ENCODE measurements around the gene PCDHGB5. TPM values are rescaled to one million over a fixed set of nuclear protein-coding genes. Genes with fewer than 3 reads are reported as not detected.
"Not testable (repeated sequence)": the region's sequence is repeated elsewhere in the genome, so short reads cannot be mapped to it uniquely, and the experiment has no call there.

PCDHGB5 gene
- total and polyA plus RNA-seq, 2 experiments from 2014 or later: 1.2 TPM; not detected in 1

GRCh38 chr5:141392429-141393198, 5.1 kb upstream of the PCDHGB5 start, which contains the start of gene PCDHGA8:
PCDHGA8 (plus strand) TSS chr5:141392633; CDS start chr5:141392814, 181 bp downstream.
- Histone ChIP-seq H3K4me1 (ENCODE audit: low read depth) (no peaks in the 10 kb centered on the region), H3K27ac (no peak within 1 kb of the TSS), H3K36me3 (no peaks in the 10 kb centered on the region), H3K9me3 (ENCODE audit: low read depth) (peaks cover 7% of the 10 kb centered on the region), H3K27me3 (no peaks in the 10 kb centered on the region), H3K4me3 (no peak within 1 kb of the TSS)
- no peak for DNase-seq (ENCODE audit: low read depth in 1 of 2, low spot score in 1 of 2)
- no peak for TF ChIP-seq CTCF (IDR thresholded peaks at IDR 0.05; ENCODE audit: low read depth, low read length)

GRCh38 chr5:141393267-141393666, 4.5 kb upstream of the PCDHGB5 start:
- peaks cover 7% of the 10 kb centered on the region for H3K9me3 ChIP-seq (ENCODE audit: low read depth)
- no peak for TF ChIP-seq CTCF (IDR thresholded peaks at IDR 0.05; ENCODE audit: low read depth, low read length)
- no peak overlapping the region for H3K4me3 ChIP-seq
- DNase-seq (ENCODE audit: low read depth in 1 of 2, low spot score in 1 of 2): no peak
- no peaks in the 10 kb centered on the region for H3K27me3 ChIP-seq
- H3K27ac ChIP-seq: no peak overlapping the region
- no peaks in the 10 kb centered on the region for H3K36me3 ChIP-seq
- no peaks in the 10 kb centered on the region for H3K4me1 ChIP-seq (ENCODE audit: low read depth)

GRCh38 chr5:141394401-141395187, 3.2 kb upstream of the PCDHGB5 start:
- H3K9me3 ChIP-seq (ENCODE audit: low read depth); H3K4me3 ChIP-seq; DNase-seq (ENCODE audit: low read depth in 1 of 2, low spot score in 1 of 2); H3K27me3 ChIP-seq; H3K4me1 ChIP-seq (ENCODE audit: low read depth); H3K27ac ChIP-seq; H3K36me3 ChIP-seq: not testable (repeated sequence)

GRCh38 chr5:141398608-141399007, 861 bp downstream of the PCDHGB5 start:
- Histone ChIP-seq H3K9me3 (ENCODE audit: low read depth) (no peaks in the 10 kb centered on the region), H3K4me3 (no peak overlapping the region)

GRCh38 chr5:141399555-141400258, 2.0 kb downstream of the PCDHGB5 start:
- Histone ChIP-seq H3K27me3 (no peaks in the 10 kb centered on the region), H3K4me1 (ENCODE audit: low read depth) (no peaks in the 10 kb centered on the region), H3K4me3 (no peak overlapping the region), H3K36me3 (no peaks in the 10 kb centered on the region), H3K27ac (no peak overlapping the region), H3K9me3 (ENCODE audit: low read depth) (no peaks in the 10 kb centered on the region)
- DNase-seq (ENCODE audit: low read depth in 1 of 2, low spot score in 1 of 2): no peak
- no peak for TF ChIP-seq CTCF (IDR thresholded peaks at IDR 0.05; ENCODE audit: low read depth, low read length)

More at GRCh38 chr5:141398608-141399007, 861 bp downstream of the PCDHGB5 start:
- H3K36me3 ChIP-seq: no peaks in the 10 kb centered on the region
- no peak for DNase-seq (ENCODE audit: low read depth in 1 of 2, low spot score in 1 of 2)
- H3K4me1 ChIP-seq (ENCODE audit: low read depth): no peaks in the 10 kb centered on the region
- no peaks in the 10 kb centered on the region for H3K27me3 ChIP-seq
- TF ChIP-seq CTCF (IDR thresholded peaks at IDR 0.05; ENCODE audit: low read depth, low read length): no peak
- no peak overlapping the region for H3K27ac ChIP-seq
